ENCODE data around the gene MAP7D1.
"Not testable (repeated sequence)": the region's sequence is repeated elsewhere in the genome, so short reads cannot be mapped to it uniquely, and the experiment has no call there.

The MAP7D1 gene

GRCh38 chr1:36172017-36172747 lies 16.2 kb downstream of the MAP7D1 start:
- no peak for DNase-seq

- DNase-seq = no peak
These were observed 17.0 kb downstream of the MAP7D1 start for GRCh38 chr1:36172983-36173382.

- no peak for DNase-seq
These were observed 18.8 kb downstream of the MAP7D1 start for GRCh38 chr1:36174713-36175112.

GRCh38 chr1:36175137-36176095 lies 19.5 kb downstream of the MAP7D1 start:
- peak in 1 of 2 donors; percentile 31 for DNase-seq

GRCh38 chr1:36176106-36176949 lies 20.4 kb downstream of the MAP7D1 start:
- no peak for DNase-seq

GRCh38 chr1:36177589-36178431 lies 21.9 kb downstream of the MAP7D1 start:
- no peak for DNase-seq

- DNase-seq = no peak
These were observed 22.7 kb downstream of the MAP7D1 start for GRCh38 chr1:36178471-36179219.

GRCh38 chr1:36179220-36179600 lies 23.2 kb downstream of the MAP7D1 start:
- DNase-seq = no peak

- no peak for DNase-seq
These were observed 26.8 kb downstream of the MAP7D1 start for GRCh38 chr1:36182734-36183133.

- DNase-seq = no peak
These were observed 27.4 kb downstream of the MAP7D1 start for GRCh38 chr1:36183309-36183856.

GRCh38 chr1:36187800-36188593 lies 32.0 kb downstream of the MAP7D1 start:
- DNase-seq = peak; percentile 87 to 89

- not testable (repeated sequence) for DNase-seq
These were observed 40.8 kb downstream of the MAP7D1 start for GRCh38 chr1:36196805-36197204.

- no peak for DNase-seq
These were observed 42.7 kb downstream of the MAP7D1 start for GRCh38 chr1:36198641-36199040.

- no peak for DNase-seq
These were observed 44.2 kb downstream of the MAP7D1 start for GRCh38 chr1:36199934-36200741.

GRCh38 chr1:36203027-36203553 lies 47.1 kb downstream of the MAP7D1 start:
- DNase-seq = no peak

- peak in 1 of 2 donors; percentile 58 for DNase-seq
These were observed 47.8 kb downstream of the MAP7D1 start for GRCh38 chr1:36203554-36204346.

- DNase-seq = no peak
These were observed 48.5 kb downstream of the MAP7D1 start for GRCh38 chr1:36204347-36204909.

Data from CD4-positive, alpha-beta T cell treated with Interleukin-1 beta for 1 hour (primary cell).